HG03280 (cell line): ENCODE data around the gene DACT1.

Experiments used
- ATAC-seq: cut with Tn5 transposase; IDR thresholded peaks from one replicate; pipeline ENCODE4 v1.9.1; 2021; ENCODE audit warnings: mild to moderate bottlenecking, moderate library complexity; ENCODE audit not compliant: unreplicated experiment

DACT1 gene

GRCh38 chr14:58665773-58666500 lies 28.2 kb downstream of the DACT1 start:
- ATAC-seq = no peak

- no peak for ATAC-seq
Measured at GRCh38 chr14:58666737-58667136, 29.0 kb downstream of the DACT1 start.

GRCh38 chr14:58667900-58668299 lies 30.1 kb downstream of the DACT1 start:
- ATAC-seq = no peak

DNA sequence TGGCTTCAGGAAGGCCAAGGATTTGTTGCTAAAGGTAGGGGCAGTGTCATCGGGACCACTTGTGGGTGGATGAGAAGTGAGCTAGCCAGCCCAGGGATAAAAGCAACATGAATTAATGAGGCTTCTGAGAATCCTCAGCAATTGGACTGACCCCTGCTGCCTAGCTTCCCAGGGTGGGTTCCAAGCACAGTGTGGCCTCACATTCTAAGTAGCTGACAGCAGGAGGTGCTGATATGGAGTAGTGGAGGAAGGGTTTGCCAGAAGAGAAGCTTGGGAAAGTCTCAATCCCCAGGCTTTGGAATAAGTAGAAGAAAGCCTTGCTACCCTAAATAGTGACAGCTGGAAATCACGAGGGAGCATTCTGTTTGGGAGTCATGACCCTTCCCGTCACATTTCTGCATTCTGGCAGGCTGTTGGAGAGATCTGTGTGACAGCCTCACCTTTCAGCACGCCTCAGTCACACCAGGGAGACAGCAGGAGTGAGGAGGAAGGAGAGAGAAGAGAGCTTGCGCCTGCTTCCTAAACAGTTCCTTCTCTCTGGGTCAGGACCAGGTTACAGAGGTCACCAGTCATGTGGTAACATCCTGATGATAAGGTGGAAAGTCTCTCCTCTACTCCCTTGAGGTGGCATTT lies 31.2 kb downstream of the DACT1 start:
- ATAC-seq = no peak

DNA sequence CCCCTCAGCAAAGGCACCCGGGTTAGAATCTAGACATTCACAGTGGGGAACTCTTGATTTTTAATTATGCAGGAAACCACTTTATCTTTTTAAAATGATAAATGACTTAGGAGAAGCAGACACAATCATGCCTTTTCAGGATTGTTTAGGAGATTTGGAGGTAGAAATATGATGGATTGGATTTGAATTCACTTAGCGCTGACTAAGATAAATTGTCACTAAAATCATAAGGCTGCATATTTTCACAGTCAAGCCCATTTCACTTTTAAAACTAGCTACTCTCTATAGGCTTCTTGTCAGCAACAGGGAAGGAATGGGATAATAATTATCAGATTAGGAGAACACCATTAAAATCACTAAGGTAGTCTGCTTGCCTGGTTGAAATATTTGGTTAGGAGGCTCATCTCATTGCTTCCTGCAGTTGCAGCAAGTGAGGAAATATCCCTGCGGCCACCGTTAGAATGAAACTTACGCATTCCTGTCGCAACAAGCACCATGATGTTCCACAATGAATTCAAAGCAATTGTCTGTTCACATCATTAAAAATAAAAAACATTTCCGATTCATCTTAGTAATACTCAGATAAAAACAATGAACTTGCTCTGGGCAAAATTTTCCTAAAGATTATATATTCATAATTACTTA lies 31.9 kb downstream of the DACT1 start:
- no peak for ATAC-seq

DNA sequence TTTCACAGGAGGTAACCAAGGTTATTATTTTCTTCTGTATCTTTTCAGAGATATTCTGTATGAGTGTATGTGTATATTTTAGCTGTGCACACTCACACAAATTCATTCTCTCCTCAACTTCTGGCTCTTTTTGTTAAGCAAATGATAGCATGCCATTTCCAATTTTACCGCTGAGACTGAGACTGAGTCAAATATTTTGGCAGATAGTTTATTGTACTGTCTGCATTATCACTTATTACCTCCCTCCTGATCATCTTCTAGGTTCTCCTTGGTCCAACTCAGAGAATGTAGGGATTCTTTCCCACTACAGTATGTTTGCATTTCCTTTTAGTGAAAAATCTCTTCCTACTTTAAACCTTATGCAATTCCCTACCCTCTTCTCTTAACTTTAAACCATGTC lies 33.3 kb downstream of the DACT1 start:
- no peak for ATAC-seq

GRCh38 chr14:58671436-58671835 lies 33.7 kb downstream of the DACT1 start:
- no peak for ATAC-seq

GRCh38 chr14:58673722-58674121 lies 36.0 kb downstream of the DACT1 start:
- no peak for ATAC-seq

DNA sequence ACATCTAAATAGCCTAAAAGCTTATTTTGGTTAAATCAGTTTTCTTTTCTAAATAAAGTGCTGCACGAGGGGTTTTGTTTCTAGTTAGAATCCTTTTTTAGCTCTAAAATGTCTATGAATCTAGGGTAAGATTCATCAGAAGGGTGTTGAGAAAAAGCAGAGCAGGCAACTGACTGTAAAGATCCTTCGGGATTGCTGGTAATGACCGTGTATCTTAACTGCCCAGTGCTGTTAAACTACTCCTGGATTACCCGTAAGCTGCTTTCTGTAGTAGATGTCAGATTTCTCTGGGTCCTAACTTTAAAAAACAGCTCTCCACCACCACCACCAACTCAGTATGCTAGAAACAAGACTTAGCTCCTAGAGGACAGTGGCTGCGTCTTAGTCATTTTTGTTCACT lies 39.2 kb downstream of the DACT1 start:
- ATAC-seq = no peak

DNA sequence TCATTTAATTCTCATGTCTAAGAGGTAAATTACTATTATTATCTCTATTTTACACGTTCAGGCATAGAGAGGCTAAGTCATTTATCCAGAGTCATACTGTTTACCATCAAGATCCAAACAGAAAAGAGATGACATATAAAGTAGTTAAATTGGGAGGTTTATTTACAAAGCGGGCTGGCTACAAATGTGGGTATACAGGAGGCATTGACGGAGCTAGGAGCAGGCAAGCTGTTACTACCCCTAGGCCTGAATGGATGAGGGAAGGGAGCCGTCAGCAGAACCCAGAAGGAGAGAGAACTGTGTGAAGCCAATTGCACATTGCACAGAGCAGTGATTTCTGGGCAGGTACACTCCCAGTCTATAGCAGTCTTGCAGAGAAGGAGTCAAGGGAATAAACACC lies 39.8 kb downstream of the DACT1 start:
- no peak for ATAC-seq

DNA sequence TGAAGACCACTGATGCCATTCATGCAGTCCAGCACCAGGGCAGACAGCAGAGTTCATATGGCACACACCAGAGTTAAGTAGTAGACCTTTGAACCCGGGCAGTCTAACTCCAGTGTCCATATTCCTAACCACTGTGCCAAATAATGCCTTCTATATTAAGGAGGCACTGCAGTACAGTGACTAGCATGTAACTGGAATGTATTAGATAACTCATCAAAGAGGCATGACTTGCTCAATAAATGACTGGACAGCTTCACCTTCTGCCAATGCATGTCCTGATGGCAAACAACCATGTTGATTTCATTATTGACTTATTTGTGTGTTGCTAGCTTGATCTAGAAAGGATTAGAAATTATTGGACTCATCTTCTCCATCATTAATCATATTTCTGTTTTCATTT lies 40.2 kb downstream of the DACT1 start:
- no peak for ATAC-seq

- ATAC-seq = no peak
Measured at GRCh38 chr14:58680698-58681097, 42.9 kb downstream of the DACT1 start.

- ATAC-seq = no peak
Measured at GRCh38 chr14:58687232-58687795, 49.6 kb downstream of the DACT1 start.

GRCh38 chr14:58690801-58691516 lies 53.2 kb downstream of the DACT1 start:
- no peak for ATAC-seq

GRCh38 chr14:58693048-58693447 lies 55.3 kb downstream of the DACT1 start:
- no peak for ATAC-seq

DNA sequence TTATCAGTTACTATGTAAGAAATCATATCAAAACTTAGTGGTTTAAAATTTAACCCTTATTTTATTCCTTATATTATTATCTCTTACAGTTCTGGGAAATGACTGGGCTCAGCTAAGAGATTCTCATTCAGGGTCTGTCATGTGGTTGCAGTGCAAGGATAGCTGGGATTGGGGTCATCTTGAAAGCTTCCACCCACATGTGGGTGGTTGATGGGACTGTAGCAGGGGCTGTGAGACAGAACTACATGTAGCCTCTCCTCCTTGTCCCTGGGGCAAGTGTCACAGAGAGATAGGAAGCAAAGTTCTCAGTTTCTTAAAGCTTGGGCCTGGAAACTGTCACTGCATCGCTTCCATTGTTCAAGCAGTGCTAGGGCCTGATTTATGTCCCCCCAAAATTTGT lies 57.8 kb downstream of the DACT1 start:
- ATAC-seq = no peak

DNA sequence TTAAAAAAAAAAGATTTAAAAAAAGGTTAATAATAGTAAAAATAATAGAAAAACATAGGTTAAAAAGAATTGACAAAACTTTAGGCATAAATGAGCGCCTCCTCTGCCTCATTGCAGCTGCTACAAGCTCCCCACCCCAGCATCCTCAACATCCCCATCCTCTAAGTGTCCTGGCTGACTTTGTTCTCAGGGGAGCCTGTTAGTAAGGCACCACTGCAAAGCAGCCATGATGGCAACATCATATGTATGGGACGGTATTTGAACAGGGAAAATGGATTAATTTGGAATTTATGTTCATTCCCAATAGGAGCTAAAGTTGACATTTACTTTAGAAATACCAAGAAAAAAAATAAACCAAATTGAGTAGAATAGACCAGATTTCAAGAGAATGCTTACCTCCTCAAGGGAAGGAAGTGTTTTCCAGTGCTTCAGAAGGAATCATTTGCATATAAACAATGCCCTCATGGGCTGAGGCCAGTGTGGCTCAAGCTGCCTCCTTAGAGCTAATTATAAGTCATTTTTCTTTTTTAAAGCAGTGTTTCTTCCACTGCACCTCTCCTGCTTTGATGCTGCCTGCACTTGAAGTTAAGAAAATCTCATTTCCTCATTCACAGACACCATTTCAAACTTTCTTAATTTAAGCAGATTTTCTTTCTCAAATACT lies 59.6 kb downstream of the DACT1 start:
- ATAC-seq = no peak
